HEK293 (cell line): ENCODE results near the gene EBI3.

Source experiments
- EGR2 ChIP-seq: fragments of 450-650 bp; formaldehyde crosslinking; IDR thresholded peaks from 2 replicates; pipeline ENCODE4 v1.5.1; 2016; ENCODE audit warnings: low read depth, missing biosample characterization, missing genetic modification characterization
- KLF9 ChIP-seq: fragments of 450-650 bp; formaldehyde crosslinking; IDR thresholded peaks from 2 replicates; pipeline ENCODE4 v1.5.1; 2016; ENCODE audit warnings: missing biosample characterization, missing genetic modification characterization, low read depth
- SP2 ChIP-seq: fragments of 450-650 bp; formaldehyde crosslinking; IDR thresholded peaks from 2 replicates; pipeline ENCODE4 v1.5.1; 2016; ENCODE audit warnings: missing biosample characterization, missing genetic modification characterization
- SP3 ChIP-seq: fragments of 450-650 bp; formaldehyde crosslinking; IDR thresholded peaks from 2 replicates; pipeline ENCODE4 v1.5.1; 2016; ENCODE audit warnings: missing biosample characterization, missing genetic modification characterization
- ZNF133 ChIP-seq: fragments of 450-650 bp; formaldehyde crosslinking; IDR thresholded peaks from 2 replicates; pipeline ENCODE4 v1.5.1; 2016; ENCODE audit warnings: missing biosample characterization, missing genetic modification characterization
- ZNF248 ChIP-seq: fragments of 450-650 bp; formaldehyde crosslinking; IDR thresholded peaks from 2 replicates; pipeline ENCODE4 v1.5.1; 2017; ENCODE audit warnings: missing biosample characterization, missing genetic modification characterization
- ZNF654 ChIP-seq: fragments of 450-650 bp; formaldehyde crosslinking; IDR thresholded peaks from 2 replicates; pipeline ENCODE4 v1.5.1; 2016; ENCODE audit warnings: low read depth, missing biosample characterization, missing genetic modification characterization
- ZNF777 ChIP-seq: fragments of 450-650 bp; formaldehyde crosslinking; IDR thresholded peaks from 2 replicates; pipeline ENCODE4 v1.5.1; 2017; ENCODE audit warnings: missing biosample characterization, missing genetic modification characterization, borderline replicate concordance
- TF ChIP-seq, protein P1 (sequence below): fragments of 450-650 bp; formaldehyde crosslinking; IDR thresholded peaks from 2 replicates; pipeline ENCODE4 v1.5.1; 2016; ENCODE audit warnings: missing biosample characterization, missing genetic modification characterization
- TF ChIP-seq, protein P2 (sequence below): fragments of 450-650 bp; formaldehyde crosslinking; IDR thresholded peaks from 2 replicates; pipeline ENCODE4 v1.5.1; 2016; ENCODE audit warnings: missing biosample characterization, missing genetic modification characterization
- TF ChIP-seq, protein P3 (sequence below): fragments of 450-650 bp; formaldehyde crosslinking; IDR thresholded peaks from 2 replicates; pipeline ENCODE4 v1.5.1; 2016; ENCODE audit warnings: missing biosample characterization, missing genetic modification characterization
- TF ChIP-seq, protein P4 (sequence below): fragments of 450-650 bp; formaldehyde crosslinking; IDR thresholded peaks from 2 replicates; pipeline ENCODE4 v1.5.1; 2016; ENCODE audit warnings: missing biosample characterization, missing genetic modification characterization
- TF ChIP-seq, protein P5 (sequence below): fragments of 450-650 bp; IDR thresholded peaks from 2 replicates; pipeline ENCODE4 v1.5.1; 2018; ENCODE audit warnings: missing biosample characterization, mild to moderate bottlenecking, missing genetic modification characterization
- TF ChIP-seq, protein P6 (sequence below): fragments of 450-650 bp; formaldehyde crosslinking; IDR thresholded peaks from 2 replicates; pipeline ENCODE4 v1.5.1; 2017; ENCODE audit warnings: missing biosample characterization, missing genetic modification characterization
- TF ChIP-seq, protein P7 (sequence below): fragments of 450-650 bp; formaldehyde crosslinking; IDR thresholded peaks from 2 replicates; pipeline ENCODE4 v1.5.1; 2016; ENCODE audit warnings: missing biosample characterization, missing genetic modification characterization, borderline replicate concordance
- TF ChIP-seq, protein P8 (sequence below): fragments of 450-650 bp; formaldehyde crosslinking; IDR thresholded peaks from 2 replicates; pipeline ENCODE4 v1.5.1; 2016; ENCODE audit warnings: missing biosample characterization, missing genetic modification characterization
- TF ChIP-seq, protein P9 (sequence below): fragments of 450-650 bp; formaldehyde crosslinking; IDR thresholded peaks from 2 replicates; pipeline ENCODE4 v1.5.1; 2016; ENCODE audit warnings: missing biosample characterization, missing genetic modification characterization, borderline replicate concordance
- TF ChIP-seq, protein P10 (sequence below): fragments of 450-650 bp; IDR thresholded peaks from 2 replicates; pipeline ENCODE4 v1.5.1; 2018; ENCODE audit warnings: missing biosample characterization, missing genetic modification characterization

EBI3 gene

DNA sequence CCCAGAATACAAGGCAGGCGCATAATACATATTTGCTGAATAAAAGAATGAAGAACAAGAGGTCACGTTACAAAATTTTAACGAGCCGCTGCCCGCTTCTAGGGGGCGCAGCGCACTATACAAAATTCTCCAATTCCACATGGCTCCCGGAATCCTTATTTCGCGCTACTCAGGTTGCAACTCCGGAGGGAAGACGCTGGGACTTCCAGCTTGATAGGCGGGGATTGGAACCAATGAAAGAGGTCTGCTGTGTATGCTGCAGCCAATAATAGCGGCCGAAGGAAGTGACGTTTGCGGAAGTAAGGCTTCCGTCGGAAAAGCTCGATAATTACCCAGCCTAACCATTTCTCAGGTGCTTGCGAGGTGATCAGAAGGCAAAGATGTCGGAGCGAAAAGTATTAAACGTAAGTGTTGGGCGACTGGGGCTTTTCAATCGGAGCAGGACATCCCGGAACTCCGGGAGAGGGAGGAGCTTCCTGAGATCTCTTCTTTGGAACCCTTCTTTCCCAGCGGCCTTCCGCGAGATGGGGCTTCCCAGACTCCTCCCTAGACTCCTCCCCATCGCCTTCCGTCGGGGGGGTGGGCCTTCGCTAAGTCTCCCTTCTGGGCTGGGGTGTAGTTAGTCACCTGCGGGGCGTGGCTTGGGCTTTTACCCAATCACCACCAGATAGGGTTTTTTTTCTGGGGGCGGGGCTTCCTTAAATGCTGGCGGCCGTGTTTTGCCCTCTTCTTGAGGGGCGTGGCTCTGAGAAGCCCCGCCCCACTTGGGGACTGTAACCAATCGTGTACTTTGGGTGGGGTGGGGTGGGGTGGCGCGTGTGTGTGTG is 17.7 kb downstream of the EBI3 start, which contains the start of gene YJU2 (continued):
- TF ChIP-seq, protein P1, sequence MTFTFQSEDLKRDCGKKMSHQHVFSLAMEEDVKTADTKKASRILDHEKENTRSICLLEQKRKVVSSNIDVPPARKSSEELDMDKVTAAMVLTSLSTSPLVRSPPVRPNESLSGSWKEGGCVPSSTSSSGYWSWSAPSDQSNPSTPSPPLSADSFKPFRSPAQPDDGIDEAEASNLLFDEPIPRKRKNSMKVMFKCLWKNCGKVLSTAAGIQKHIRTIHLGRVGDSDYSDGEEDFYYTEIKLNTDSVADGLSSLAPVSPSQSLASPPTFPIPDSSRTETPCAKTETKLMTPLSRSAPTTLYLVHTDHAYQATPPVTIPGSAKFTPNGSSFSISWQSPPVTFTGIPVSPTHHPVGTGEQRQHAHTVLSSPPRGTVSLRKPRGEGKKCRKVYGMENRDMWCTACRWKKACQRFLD (tag by site-specific recombination): no peak
- TF ChIP-seq, protein P2, sequence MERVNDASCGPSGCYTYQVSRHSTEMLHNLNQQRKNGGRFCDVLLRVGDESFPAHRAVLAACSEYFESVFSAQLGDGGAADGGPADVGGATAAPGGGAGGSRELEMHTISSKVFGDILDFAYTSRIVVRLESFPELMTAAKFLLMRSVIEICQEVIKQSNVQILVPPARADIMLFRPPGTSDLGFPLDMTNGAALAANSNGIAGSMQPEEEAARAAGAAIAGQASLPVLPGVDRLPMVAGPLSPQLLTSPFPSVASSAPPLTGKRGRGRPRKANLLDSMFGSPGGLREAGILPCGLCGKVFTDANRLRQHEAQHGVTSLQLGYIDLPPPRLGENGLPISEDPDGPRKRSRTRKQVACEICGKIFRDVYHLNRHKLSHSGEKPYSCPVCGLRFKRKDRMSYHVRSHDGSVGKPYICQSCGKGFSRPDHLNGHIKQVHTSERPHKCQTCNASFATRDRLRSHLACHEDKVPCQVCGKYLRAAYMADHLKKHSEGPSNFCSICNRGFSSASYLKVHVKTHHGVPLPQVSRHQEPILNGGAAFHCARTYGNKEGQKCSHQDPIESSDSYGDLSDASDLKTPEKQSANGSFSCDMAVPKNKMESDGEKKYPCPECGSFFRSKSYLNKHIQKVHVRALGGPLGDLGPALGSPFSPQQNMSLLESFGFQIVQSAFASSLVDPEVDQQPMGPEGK (tag by site-specific recombination): peak; percentile 86
- TF ChIP-seq KLF9 (tag by site-specific recombination): peak; percentile 64; the same call in 1 of the 2 replicates
- TF ChIP-seq ZNF133 (tag by site-specific recombination): no peak
- TF ChIP-seq, protein P3, sequence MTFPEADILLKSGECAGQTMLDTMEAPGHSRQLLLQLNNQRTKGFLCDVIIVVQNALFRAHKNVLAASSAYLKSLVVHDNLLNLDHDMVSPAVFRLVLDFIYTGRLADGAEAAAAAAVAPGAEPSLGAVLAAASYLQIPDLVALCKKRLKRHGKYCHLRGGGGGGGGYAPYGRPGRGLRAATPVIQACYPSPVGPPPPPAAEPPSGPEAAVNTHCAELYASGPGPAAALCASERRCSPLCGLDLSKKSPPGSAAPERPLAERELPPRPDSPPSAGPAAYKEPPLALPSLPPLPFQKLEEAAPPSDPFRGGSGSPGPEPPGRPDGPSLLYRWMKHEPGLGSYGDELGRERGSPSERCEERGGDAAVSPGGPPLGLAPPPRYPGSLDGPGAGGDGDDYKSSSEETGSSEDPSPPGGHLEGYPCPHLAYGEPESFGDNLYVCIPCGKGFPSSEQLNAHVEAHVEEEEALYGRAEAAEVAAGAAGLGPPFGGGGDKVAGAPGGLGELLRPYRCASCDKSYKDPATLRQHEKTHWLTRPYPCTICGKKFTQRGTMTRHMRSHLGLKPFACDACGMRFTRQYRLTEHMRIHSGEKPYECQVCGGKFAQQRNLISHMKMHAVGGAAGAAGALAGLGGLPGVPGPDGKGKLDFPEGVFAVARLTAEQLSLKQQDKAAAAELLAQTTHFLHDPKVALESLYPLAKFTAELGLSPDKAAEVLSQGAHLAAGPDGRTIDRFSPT (tag by site-specific recombination): no peak
- TF ChIP-seq, protein P4, sequence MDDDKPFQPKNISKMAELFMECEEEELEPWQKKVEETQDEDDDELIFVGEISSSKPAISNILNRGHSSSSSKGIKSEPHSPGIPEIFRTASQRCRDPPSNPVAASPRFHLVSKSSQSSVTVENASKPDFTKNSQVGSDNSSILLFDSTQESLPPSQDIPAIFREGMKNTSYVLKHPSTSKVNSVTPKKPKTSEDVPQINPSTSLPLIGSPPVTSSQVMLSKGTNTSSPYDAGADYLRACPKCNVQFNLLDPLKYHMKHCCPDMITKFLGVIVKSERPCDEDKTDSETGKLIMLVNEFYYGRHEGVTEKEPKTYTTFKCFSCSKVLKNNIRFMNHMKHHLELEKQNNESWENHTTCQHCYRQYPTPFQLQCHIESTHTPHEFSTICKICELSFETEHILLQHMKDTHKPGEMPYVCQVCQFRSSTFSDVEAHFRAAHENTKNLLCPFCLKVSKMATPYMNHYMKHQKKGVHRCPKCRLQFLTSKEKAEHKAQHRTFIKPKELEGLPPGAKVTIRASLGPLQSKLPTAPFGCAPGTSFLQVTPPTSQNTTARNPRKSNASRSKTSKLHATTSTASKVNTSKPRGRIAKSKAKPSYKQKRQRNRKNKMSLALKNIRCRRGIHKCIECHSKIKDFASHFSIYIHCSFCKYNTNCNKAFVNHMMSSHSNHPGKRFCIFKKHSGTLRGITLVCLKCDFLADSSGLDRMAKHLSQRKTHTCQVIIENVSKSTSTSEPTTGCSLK (tag by site-specific recombination): no peak
- TF ChIP-seq, protein P5, sequence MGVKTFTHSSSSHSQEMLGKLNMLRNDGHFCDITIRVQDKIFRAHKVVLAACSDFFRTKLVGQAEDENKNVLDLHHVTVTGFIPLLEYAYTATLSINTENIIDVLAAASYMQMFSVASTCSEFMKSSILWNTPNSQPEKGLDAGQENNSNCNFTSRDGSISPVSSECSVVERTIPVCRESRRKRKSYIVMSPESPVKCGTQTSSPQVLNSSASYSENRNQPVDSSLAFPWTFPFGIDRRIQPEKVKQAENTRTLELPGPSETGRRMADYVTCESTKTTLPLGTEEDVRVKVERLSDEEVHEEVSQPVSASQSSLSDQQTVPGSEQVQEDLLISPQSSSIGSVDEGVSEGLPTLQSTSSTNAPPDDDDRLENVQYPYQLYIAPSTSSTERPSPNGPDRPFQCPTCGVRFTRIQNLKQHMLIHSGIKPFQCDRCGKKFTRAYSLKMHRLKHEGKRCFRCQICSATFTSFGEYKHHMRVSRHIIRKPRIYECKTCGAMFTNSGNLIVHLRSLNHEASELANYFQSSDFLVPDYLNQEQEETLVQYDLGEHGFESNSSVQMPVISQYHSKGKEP (tag by site-specific recombination): no peak; the same call in 1 of the 2 replicates
- TF ChIP-seq ZNF248: no peak
- TF ChIP-seq, protein P6, sequence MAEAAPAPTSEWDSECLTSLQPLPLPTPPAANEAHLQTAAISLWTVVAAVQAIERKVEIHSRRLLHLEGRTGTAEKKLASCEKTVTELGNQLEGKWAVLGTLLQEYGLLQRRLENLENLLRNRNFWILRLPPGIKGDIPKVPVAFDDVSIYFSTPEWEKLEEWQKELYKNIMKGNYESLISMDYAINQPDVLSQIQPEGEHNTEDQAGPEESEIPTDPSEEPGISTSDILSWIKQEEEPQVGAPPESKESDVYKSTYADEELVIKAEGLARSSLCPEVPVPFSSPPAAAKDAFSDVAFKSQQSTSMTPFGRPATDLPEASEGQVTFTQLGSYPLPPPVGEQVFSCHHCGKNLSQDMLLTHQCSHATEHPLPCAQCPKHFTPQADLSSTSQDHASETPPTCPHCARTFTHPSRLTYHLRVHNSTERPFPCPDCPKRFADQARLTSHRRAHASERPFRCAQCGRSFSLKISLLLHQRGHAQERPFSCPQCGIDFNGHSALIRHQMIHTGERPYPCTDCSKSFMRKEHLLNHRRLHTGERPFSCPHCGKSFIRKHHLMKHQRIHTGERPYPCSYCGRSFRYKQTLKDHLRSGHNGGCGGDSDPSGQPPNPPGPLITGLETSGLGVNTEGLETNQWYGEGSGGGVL (tag by site-specific recombination): 0 out of 2 replicates have a peak, but pooled peaks have one; percentile 4
- no peak for TF ChIP-seq EGR2 (tag by site-specific recombination)
- TF ChIP-seq SP2 (tag by site-specific recombination): peak; percentile 92
- peak; percentile 94 for TF ChIP-seq SP3
- TF ChIP-seq ZNF777 (tag by site-specific recombination): peak; percentile 87
- TF ChIP-seq, protein P7, sequence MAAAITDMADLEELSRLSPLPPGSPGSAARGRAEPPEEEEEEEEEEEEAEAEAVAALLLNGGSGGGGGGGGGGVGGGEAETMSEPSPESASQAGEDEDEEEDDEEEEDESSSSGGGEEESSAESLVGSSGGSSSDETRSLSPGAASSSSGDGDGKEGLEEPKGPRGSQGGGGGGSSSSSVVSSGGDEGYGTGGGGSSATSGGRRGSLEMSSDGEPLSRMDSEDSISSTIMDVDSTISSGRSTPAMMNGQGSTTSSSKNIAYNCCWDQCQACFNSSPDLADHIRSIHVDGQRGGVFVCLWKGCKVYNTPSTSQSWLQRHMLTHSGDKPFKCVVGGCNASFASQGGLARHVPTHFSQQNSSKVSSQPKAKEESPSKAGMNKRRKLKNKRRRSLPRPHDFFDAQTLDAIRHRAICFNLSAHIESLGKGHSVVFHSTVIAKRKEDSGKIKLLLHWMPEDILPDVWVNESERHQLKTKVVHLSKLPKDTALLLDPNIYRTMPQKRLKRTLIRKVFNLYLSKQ (tag by site-specific recombination): no peak
- TF ChIP-seq, protein P8, sequence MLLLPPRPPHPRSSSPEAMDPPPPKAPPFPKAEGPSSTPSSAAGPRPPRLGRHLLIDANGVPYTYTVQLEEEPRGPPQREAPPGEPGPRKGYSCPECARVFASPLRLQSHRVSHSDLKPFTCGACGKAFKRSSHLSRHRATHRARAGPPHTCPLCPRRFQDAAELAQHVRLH: peak; percentile 89; the same call in 1 of the 2 replicates
- TF ChIP-seq, protein P9, sequence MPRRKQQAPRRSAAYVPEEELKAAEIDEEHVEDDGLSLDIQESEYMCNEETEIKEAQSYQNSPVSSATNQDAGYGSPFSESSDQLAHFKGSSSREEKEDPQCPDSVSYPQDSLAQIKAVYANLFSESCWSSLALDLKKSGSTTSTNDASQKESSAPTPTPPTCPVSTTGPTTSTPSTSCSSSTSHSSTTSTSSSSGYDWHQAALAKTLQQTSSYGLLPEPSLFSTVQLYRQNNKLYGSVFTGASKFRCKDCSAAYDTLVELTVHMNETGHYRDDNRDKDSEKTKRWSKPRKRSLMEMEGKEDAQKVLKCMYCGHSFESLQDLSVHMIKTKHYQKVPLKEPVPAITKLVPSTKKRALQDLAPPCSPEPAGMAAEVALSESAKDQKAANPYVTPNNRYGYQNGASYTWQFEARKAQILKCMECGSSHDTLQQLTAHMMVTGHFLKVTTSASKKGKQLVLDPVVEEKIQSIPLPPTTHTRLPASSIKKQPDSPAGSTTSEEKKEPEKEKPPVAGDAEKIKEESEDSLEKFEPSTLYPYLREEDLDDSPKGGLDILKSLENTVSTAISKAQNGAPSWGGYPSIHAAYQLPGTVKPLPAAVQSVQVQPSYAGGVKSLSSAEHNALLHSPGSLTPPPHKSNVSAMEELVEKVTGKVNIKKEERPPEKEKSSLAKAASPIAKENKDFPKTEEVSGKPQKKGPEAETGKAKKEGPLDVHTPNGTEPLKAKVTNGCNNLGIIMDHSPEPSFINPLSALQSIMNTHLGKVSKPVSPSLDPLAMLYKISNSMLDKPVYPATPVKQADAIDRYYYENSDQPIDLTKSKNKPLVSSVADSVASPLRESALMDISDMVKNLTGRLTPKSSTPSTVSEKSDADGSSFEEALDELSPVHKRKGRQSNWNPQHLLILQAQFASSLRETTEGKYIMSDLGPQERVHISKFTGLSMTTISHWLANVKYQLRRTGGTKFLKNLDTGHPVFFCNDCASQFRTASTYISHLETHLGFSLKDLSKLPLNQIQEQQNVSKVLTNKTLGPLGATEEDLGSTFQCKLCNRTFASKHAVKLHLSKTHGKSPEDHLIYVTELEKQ (tag by site-specific recombination): 0 out of 2 replicates have a peak, but pooled peaks have one; percentile 16
- TF ChIP-seq, protein P10, sequence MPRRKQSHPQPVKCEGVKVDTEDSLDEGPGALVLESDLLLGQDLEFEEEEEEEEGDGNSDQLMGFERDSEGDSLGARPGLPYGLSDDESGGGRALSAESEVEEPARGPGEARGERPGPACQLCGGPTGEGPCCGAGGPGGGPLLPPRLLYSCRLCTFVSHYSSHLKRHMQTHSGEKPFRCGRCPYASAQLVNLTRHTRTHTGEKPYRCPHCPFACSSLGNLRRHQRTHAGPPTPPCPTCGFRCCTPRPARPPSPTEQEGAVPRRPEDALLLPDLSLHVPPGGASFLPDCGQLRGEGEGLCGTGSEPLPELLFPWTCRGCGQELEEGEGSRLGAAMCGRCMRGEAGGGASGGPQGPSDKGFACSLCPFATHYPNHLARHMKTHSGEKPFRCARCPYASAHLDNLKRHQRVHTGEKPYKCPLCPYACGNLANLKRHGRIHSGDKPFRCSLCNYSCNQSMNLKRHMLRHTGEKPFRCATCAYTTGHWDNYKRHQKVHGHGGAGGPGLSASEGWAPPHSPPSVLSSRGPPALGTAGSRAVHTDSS (tag by site-specific recombination): 0 out of 2 replicates have a peak, but pooled peaks have one; percentile 48
- 0 out of 2 replicates have a peak, but pooled peaks have one; percentile 11 for TF ChIP-seq ZNF654
